Skeletal muscle cell (primary cell): ENCODE data around the gene RAI14.

Experiments used
- DNase-seq: peaks from one replicate; pipeline ENCODE4 v3.0.0-alpha.2; 2010; ENCODE audit warnings: low read depth
- H3K4me3 ChIP-seq: 2 replicates; pipeline ENCODE4 v1.5.1; 2011; ENCODE audit warnings: low read depth, mild to moderate bottlenecking, control low read depth, low read length, moderate library complexity

RAI14 gene

GRCh38 chr5:34632807-34633422 is 23.2 kb upstream of the RAI14 start:
- DNase-seq = no peak
- H3K4me3 ChIP-seq = no peak overlapping the region

- DNase-seq = no peak
- no peak overlapping the region for H3K4me3 ChIP-seq
Measured at GRCh38 chr5:34639852-34640626, 16.1 kb upstream of the RAI14 start.

GRCh38 chr5:34648039-34648839 is 7.9 kb upstream of the RAI14 start:
- H3K4me3 ChIP-seq = no peak overlapping the region
- DNase-seq = no peak

- DNase-seq = no peak
- H3K4me3 ChIP-seq = no peak overlapping the region
Measured at GRCh38 chr5:34648840-34649158, 7.3 kb upstream of the RAI14 start.

GRCh38 chr5:34651791-34652190 is 4.3 kb upstream of the RAI14 start:
- DNase-seq = no peak
- H3K4me3 ChIP-seq = no peak overlapping the region

- no peak overlapping the region for H3K4me3 ChIP-seq
- DNase-seq = no peak
Measured at GRCh38 chr5:34652466-34652865, 3.7 kb upstream of the RAI14 start.

GRCh38 chr5:34652914-34653313 is 3.2 kb upstream of the RAI14 start:
- H3K4me3 ChIP-seq = no peak overlapping the region
- DNase-seq = peak; percentile 33

- H3K4me3 ChIP-seq = no peak overlapping the region
- DNase-seq = no peak
Measured at GRCh38 chr5:34653708-34654107, 2.4 kb upstream of the RAI14 start.

GRCh38 chr5:34655354-34655991 is 655 bp upstream of the RAI14 start:
- peak; percentile 68 for DNase-seq

GRCh38 chr5:34656700-34657273 is 659 bp downstream of the RAI14 start:
- no peak for DNase-seq
- peak overlapping the region; percentile 87 for H3K4me3 ChIP-seq

More at GRCh38 chr5:34655354-34655991, 655 bp upstream of the RAI14 start:
- peak overlapping the region; percentile 87 for H3K4me3 ChIP-seq

- peak; percentile 25 for DNase-seq
- H3K4me3 ChIP-seq = peak overlapping the region; percentile 87
Measured at GRCh38 chr5:34657274-34657921, 1.3 kb downstream of the RAI14 start.

- peak; percentile 32 for DNase-seq
- H3K4me3 ChIP-seq = peak overlapping the region; percentile 87
Measured at GRCh38 chr5:34657988-34658387, 1.9 kb downstream of the RAI14 start.

GRCh38 chr5:34659168-34659567 is 3.0 kb downstream of the RAI14 start:
- no peak overlapping the region for H3K4me3 ChIP-seq
- DNase-seq = no peak

GRCh38 chr5:34660444-34660843 is 4.3 kb downstream of the RAI14 start:
- DNase-seq = peak; percentile 92
- no peak overlapping the region for H3K4me3 ChIP-seq

GRCh38 chr5:34663771-34664496 is 7.8 kb downstream of the RAI14 start:
- no peak for DNase-seq
- H3K4me3 ChIP-seq = no peak overlapping the region

- no peak for DNase-seq
- no peak overlapping the region for H3K4me3 ChIP-seq
Measured at GRCh38 chr5:34666392-34667080, 10.4 kb downstream of the RAI14 start.

GRCh38 chr5:34667705-34668104 is 11.6 kb downstream of the RAI14 start:
- no peak overlapping the region for H3K4me3 ChIP-seq
- DNase-seq = no peak

- DNase-seq = no peak
- no peak overlapping the region for H3K4me3 ChIP-seq
Measured at GRCh38 chr5:34669931-34670516, 13.9 kb downstream of the RAI14 start.
